Stimulated activated effector memory CD8-positive, alpha-beta T cell treated with anti-CD3 and anti-CD28 coated beads, Interleukin-12 subunit alpha, Interleukin-12 subunit beta, amount 100 ng/mL, for 72 hours (primary cell): ENCODE measurements around the gene NXPH3.

Source experiments
- ATAC-seq: fragments of 150-1000 bp; cut with Tn5 transposase; 2 replicates; pipeline ENCODE4 v1.10.0; 2021
- DNase-seq, 2 donors: peaks; one replicate each; pipeline ENCODE4 v3.0.0; 2021 to 2022; ENCODE audit warnings: low spot score in 2 of 2
- H3K27ac Mint-ChIP-seq: one replicate; pipeline ENCODE4 v1.8.0; 2022; ENCODE audit warnings: mild to moderate bottlenecking, mixed read lengths
- H3K36me3 Mint-ChIP-seq: one replicate; pipeline ENCODE4 v1.8.0; 2022; ENCODE audit warnings: mild to moderate bottlenecking, mixed read lengths
- H3K4me1 Mint-ChIP-seq: one replicate; pipeline ENCODE4 v1.8.0; 2022; ENCODE audit warnings: mixed read lengths
- H3K4me3 Mint-ChIP-seq: one replicate; pipeline ENCODE4 v1.8.0; 2022; ENCODE audit warnings: mild to moderate bottlenecking, mixed read lengths
- H3K9me3 Mint-ChIP-seq: one replicate; pipeline ENCODE4 v1.8.0; 2022; ENCODE audit warnings: mixed read lengths

Gene NXPH3

DNA sequence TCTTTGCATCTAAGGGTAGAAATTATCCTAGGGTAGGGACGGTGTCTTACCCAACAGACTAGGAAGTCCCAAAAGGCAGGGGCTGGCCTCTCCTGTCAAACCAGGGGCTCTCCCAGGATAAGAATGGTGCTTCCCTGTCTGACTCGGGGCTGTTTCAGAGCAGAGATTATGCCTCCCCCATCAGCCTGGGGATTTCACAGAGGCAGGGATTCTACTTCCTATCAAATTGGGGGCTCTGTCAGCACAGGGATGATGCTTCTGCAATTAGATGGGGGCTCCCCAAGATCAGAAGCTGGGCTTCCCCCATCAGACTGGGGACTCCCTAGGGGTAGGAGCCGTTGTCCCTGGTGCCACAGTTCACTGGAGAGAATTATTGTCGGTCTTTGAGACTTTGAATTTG lies 2.3 kb downstream of the NXPH3 start:
- ATAC-seq (no peak), DNase-seq (no peak)
- H3K4me3 Mint-ChIP-seq, result no peak overlapping the region
- no peaks in the 10 kb centered on the region for H3K36me3 Mint-ChIP-seq
- H3K27ac Mint-ChIP-seq, result no peak overlapping the region
- H3K4me1 Mint-ChIP-seq, result peaks cover 11% of the 10 kb centered on the region
- H3K9me3 Mint-ChIP-seq, result no peaks in the 10 kb centered on the region

DNA sequence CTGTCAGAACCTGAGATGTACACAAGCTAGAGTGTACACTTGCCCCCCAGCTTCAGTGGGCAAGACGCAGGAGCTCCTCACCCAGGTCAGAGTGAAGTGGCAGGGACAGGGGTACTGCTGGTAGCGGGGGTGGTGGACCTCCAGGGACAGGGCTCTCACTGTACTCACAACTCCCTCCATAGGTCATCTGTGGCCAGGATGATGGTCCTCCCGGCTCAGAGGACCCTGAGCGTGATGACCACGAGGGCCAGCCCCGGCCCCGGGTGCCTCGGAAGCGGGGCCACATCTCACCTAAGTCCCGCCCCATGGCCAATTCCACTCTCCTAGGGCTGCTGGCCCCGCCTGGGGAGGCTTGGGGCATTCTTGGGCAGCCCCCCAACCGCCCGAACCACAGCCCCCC lies 2.7 kb downstream of the NXPH3 start:
- ATAC-seq (no peak), DNase-seq (no peak)
- Mint-ChIP-seq H3K4me1 (peaks cover 11% of the 10 kb centered on the region), H3K4me3 (no peak overlapping the region), H3K9me3 (no peaks in the 10 kb centered on the region), H3K36me3 (no peaks in the 10 kb centered on the region), H3K27ac (no peak overlapping the region)

DNA sequence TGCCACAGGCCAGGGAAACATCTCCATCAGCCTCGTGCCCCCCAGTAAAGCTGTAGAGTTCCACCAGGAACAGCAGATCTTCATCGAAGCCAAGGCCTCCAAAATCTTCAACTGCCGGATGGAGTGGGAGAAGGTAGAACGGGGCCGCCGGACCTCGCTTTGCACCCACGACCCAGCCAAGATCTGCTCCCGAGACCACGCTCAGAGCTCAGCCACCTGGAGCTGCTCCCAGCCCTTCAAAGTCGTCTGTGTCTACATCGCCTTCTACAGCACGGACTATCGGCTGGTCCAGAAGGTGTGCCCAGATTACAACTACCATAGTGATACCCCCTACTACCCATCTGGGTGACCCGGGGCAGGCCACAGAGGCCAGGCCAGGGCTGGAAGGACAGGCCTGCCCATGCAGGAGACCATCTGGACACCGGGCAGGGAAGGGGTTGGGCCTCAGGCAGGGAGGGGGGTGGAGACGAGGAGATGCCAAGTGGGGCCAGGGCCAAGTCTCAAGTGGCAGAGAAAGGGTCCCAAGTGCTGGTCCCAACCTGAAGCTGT lies 3.4 kb downstream of the NXPH3 start:
- Mint-ChIP-seq H3K9me3 (no peaks in the 10 kb centered on the region), H3K4me1 (peaks cover 11% of the 10 kb centered on the region), H3K4me3 (no peak overlapping the region), H3K36me3 (no peaks in the 10 kb centered on the region), H3K27ac (no peak overlapping the region)
- DNase-seq, result no peak
- ATAC-seq, result no peak

DNA sequence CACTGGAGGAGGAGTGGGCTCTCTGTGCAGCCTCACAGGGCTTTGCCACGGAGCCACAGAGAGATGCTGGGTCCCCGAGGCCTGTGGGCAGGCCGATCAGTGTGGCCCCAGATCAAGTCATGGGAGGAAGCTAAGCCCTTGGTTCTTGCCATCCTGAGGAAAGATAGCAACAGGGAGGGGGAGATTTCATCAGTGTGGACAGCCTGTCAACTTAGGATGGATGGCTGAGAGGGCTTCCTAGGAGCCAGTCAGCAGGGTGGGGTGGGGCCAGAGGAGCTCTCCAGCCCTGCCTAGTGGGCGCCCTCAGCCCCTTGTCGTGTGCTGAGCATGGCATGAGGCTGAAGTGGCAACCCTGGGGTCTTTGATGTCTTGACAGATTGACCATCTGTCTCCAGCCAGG lies 3.9 kb downstream of the NXPH3 start:
- H3K27ac Mint-ChIP-seq, result no peak overlapping the region
- no peaks in the 10 kb centered on the region for H3K36me3 Mint-ChIP-seq
- DNase-seq (no peak), ATAC-seq (no peak)
- H3K4me3 Mint-ChIP-seq, result no peak overlapping the region
- H3K4me1 Mint-ChIP-seq, result peaks cover 11% of the 10 kb centered on the region
- H3K9me3 Mint-ChIP-seq, result no peaks in the 10 kb centered on the region

DNA sequence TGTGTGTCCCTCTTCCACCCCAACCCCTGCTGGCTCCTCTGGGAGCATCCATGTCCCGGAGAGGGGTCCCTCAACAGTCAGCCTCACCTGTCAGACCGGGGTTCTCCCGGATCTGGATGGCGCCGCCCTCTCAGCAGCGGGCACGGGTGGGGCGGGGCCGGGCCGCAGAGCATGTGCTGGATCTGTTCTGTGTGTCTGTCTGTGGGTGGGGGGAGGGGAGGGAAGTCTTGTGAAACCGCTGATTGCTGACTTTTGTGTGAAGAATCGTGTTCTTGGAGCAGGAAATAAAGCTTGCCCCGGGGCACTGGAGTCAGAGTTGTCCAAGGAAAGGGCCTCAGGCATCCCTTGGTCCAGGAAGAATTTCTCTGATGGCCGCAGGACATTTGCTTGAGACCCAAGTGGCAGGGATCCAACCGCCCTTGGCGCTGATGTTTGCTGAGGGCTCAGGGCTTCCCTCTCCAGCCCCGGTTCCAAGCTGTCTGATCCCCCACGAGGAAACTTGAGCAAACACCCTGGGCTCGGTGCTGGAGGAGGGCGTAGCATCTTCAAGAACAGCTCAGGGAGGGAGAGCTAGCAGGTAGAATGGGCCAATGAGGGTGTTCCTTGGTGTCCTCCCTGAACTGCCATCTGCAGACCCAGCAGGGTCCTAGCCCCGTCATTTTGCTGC lies 4.5 kb downstream of the NXPH3 start:
- no peak for DNase-seq
- Mint-ChIP-seq H3K9me3 (no peaks in the 10 kb centered on the region), H3K4me1 (peaks cover 8% of the 10 kb centered on the region), H3K27ac (no peak overlapping the region), H3K4me3 (no peak overlapping the region), H3K36me3 (no peaks in the 10 kb centered on the region)
- no peak for ATAC-seq

DNA sequence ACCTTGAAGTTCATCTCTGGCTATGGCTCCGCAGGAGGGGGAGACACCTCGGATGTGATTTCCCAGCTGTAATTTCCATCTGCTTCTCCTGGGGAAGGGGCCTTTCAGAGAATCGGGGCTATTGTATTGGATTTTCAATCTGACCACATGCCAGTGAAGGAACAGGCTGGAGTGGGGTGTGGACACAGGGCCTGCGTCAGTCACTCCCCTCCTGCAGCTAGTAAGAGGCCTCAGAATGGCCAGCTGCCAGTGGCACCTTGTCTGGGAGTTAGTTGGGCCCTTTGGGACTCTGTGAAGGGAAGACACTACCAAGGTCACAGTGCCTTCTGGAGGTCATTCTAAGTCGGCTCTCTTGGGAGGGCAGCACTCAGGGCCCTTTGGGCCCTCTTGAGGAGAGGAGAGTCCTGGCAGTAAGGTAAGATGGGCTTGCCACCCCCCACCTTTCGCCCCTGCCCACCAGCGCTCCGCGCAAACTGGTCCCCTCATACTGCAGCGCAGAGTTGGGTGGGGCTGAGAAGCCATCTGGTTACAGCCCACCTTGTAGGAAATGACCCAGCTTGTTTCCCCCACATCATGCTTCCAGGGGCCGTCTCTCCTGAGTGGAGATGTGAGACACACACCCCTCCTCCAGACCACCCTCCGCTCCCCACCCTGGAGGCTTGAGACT lies 5.4 kb downstream of the NXPH3 start:
- ATAC-seq, result no peak
- H3K9me3 Mint-ChIP-seq, result no peaks in the 10 kb centered on the region
- DNase-seq, result no peak
- no peak overlapping the region for H3K27ac Mint-ChIP-seq
- H3K4me1 Mint-ChIP-seq, result peaks cover 6% of the 10 kb centered on the region
- no peaks in the 10 kb centered on the region for H3K36me3 Mint-ChIP-seq
- H3K4me3 Mint-ChIP-seq, result no peak overlapping the region

DNA sequence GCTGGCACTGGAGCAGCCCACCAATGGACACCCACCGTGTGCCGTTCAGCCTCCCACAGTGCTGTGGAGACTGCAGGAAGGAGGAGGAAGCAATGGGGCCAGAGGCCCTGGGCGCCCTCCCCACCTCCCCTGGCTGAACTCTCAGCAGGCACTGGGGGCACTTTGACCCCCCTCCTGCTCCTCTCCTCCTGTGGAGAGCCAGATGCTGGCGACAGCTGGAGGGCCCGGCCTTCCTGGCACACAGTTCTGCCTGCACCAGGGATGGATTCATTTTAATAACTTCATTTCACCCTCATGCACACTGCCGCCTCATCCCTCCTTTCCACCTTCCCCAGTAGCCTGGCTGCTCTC lies 6.0 kb downstream of the NXPH3 start:
- peaks cover 6% of the 10 kb centered on the region for H3K4me1 Mint-ChIP-seq
- H3K9me3 Mint-ChIP-seq, result no peaks in the 10 kb centered on the region
- no peaks in the 10 kb centered on the region for H3K36me3 Mint-ChIP-seq
- peak overlapping the region; percentile 77 for H3K27ac Mint-ChIP-seq
- H3K4me3 Mint-ChIP-seq, result no peak overlapping the region
- DNase-seq, result no peak
- ATAC-seq, result no peak

DNA sequence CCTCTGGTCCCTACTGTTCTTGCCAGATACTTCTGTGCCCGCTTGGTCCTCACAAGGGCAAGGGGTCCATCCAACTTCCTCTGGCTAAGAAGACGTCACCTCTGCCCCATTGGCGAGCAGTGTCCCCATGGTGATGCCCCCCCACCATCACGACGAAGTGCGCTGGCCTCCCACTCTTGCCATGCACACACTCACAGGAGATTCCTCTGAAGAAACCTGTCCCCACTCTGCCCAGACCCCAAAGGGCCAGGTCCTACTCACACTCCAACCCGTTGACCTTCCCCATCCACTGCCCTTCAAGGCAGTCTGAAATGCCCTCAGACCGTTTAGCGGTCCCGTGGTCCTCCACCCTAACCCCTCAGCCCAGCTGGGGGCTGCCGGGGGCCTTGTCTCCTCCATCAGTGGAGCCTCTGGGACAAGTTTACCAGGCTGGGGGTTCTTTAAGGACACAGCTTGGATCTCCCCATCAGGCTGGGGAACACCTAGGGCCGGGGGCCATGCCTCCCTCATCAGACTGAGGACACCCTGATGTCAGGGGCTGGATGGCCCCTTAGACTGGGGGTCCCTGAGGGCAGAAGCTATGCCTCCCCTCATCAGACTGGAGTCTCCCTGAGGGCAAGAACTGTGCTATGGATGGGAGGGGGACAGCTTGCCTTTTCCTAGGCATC lies 6.5 kb downstream of the NXPH3 start:
- ATAC-seq, result no peak
- DNase-seq, result no peak
- peak overlapping the region; percentile 77 for H3K27ac Mint-ChIP-seq
- H3K4me1 Mint-ChIP-seq, result peaks cover under 1% of the 10 kb centered on the region
- no peak overlapping the region for H3K4me3 Mint-ChIP-seq
- no peaks in the 10 kb centered on the region for H3K36me3 Mint-ChIP-seq
- H3K9me3 Mint-ChIP-seq, result no peaks in the 10 kb centered on the region

DNA sequence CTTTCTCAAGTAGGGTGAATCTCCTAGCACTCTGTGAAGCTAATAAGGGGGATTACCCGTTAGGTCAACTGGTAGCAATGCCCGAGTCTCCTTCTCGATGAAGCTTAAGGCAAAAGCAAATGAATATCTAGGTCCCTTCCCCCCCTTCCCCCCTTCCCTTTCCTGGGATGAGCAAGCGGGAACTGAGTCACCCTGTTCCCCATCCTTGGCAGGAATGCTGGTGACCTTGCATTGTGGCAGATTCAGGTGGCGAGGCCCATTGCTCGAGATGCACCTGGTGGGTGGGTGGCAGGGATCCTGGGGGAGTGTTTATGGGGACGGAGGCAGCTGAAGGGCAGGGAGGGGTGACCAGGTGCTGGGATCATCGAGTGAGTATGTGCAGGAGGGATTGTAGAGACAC lies 7.1 kb downstream of the NXPH3 start:
- Mint-ChIP-seq H3K9me3 (no peaks in the 10 kb centered on the region), H3K27ac (no peak overlapping the region), H3K36me3 (no peaks in the 10 kb centered on the region), H3K4me3 (no peak overlapping the region), H3K4me1 (no peaks in the 10 kb centered on the region)
- DNase-seq, result no peak
- ATAC-seq, result no peak

DNA sequence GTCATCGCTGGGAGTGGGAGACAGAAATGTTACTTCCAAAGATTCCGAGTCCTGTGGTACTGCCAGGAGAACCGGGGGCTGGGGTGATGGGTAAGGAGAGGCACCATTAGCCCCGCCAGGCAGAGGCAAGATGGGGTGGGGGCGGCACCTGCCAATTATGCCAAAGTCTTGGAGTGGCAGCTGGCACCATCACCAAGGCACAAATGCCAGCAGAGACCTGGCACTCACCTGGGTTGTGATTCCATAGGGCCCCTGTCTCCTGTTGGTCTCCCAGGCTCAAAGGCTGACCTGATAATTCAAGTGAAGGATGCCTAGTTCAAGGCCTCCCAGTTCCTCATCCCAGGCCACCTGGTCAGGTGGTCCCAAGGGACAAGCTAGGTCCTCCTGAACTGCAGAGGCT lies 7.6 kb downstream of the NXPH3 start:
- ATAC-seq (no peak), DNase-seq (no peak)
- H3K36me3 Mint-ChIP-seq, result no peaks in the 10 kb centered on the region
- no peak overlapping the region for H3K27ac Mint-ChIP-seq
- H3K4me3 Mint-ChIP-seq, result no peak overlapping the region
- H3K9me3 Mint-ChIP-seq, result no peaks in the 10 kb centered on the region
- no peaks in the 10 kb centered on the region for H3K4me1 Mint-ChIP-seq

DNA sequence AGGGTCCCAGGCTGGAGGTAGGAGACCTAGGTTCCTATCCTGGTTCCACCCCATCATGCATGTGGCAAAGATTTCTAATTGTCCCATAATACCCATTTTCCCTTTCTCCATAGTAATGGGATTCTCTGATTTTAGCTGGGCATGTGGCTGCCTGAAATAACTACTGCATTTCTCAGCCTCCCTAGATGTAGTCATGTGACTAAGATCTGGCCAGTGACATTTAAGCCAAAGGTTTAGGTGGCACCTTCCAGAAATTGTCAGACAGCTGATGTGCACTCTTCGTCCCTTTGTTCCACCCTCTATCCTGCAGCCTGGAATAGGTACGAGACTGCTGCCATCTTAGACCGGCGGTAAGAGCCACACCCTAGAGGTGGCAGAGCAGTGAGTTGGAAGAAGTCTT lies 8.2 kb downstream of the NXPH3 start:
- H3K4me3 Mint-ChIP-seq, result no peak overlapping the region
- no peaks in the 10 kb centered on the region for H3K9me3 Mint-ChIP-seq
- no peak overlapping the region for H3K27ac Mint-ChIP-seq
- DNase-seq, result no peak
- H3K4me1 Mint-ChIP-seq, result no peaks in the 10 kb centered on the region
- ATAC-seq, result no peak
- H3K36me3 Mint-ChIP-seq, result no peaks in the 10 kb centered on the region

DNA sequence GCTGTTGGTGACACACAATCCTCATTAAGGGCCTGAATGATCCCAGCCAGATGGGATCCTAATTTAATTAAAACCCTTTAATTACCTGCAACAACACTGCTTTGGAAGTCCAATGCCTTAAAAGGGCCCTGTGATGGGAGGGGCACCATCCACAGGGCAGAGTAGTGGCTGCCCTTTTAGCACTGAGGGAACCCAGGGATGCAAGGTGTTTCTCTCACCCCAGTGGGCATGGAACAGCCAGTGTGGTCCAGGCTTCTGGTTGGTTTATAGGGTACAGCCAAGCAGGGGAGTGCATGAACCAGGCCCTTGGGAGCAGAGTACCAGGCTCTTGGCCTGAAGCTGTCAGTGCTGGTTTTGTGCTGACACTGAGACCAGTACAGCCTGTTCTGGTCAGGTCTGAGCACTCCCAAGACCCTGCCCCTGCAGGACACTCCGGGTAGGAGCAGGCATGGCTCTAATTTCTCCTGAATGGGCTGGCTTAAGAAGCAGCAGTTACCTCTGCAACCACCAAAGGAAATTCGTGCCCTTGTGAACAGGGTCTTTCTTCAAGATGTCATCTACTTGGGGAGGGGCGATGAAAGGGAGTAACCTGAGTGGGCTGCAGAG lies 9.9 kb downstream of the NXPH3 start:
- H3K36me3 Mint-ChIP-seq, result no peaks in the 10 kb centered on the region
- no peak overlapping the region for H3K4me3 Mint-ChIP-seq
- H3K9me3 Mint-ChIP-seq, result no peaks in the 10 kb centered on the region
- DNase-seq, result no peak
- H3K4me1 Mint-ChIP-seq, result no peaks in the 10 kb centered on the region
- H3K27ac Mint-ChIP-seq, result no peak overlapping the region
- no peak for ATAC-seq

DNA sequence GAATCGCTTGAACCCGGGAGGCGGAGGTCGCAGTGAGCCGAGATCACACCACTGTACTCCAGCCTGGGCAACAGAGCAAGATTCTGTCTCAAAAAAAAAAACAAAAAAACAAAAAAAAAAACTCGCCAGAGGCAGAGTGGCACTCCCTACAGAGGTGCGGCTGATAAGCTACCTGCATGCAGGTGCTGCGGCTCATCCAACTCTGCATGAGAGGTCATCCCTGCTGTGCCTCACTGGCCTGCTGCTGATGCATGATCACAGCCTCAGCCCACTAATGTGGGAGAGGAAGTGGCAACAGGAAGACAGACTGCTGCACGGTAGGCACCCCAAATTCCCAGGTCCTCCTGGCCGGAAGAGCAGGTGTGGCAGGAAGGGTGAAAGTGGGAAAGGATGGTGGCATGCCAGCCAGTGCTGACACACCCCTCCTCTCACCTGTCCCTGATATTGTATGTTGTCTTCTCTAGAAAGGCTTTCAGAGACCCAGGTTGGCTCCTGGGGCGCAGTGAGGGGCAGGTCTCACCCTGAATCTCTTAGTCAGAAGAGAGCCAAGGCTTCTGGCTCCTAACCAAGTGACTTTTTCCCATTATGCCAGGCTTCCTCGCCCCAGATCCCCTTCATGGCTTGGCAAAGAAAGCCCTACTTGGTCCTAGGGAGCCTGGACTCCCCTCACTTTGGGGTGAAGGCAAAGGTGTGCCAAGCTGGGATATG lies 11.8 kb downstream of the NXPH3 start:
- H3K36me3 Mint-ChIP-seq, result peaks cover 6% of the 10 kb centered on the region
- H3K9me3 Mint-ChIP-seq, result no peaks in the 10 kb centered on the region
- ATAC-seq (no peak), DNase-seq (no peak)
- H3K4me1 Mint-ChIP-seq, result no peaks in the 10 kb centered on the region
- H3K27ac Mint-ChIP-seq, result no peak overlapping the region
- H3K4me3 Mint-ChIP-seq, result no peak overlapping the region

DNA sequence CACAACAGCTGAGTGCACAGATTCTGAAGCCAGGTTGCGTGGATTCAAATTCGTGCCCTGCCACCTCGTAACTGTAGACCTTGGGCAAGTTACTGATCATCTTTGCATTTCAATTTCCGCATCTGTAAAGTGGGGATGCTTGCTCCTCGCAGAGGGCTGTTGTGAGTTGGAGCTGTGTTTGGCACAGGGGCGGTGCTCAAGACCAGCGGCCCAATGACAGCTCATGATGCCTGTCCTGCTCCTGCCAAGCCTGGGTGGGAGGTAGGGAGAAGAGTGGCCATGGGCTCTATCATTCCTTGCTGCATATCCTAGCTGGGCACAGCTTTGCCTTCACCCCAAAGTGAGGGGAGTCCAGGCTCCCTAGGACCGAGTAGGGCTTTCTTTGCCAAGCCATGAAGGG lies 12.6 kb downstream of the NXPH3 start:
- Mint-ChIP-seq H3K4me1 (no peaks in the 10 kb centered on the region), H3K36me3 (peaks cover 14% of the 10 kb centered on the region), H3K27ac (peak overlapping the region; percentile 23), H3K4me3 (no peak overlapping the region), H3K9me3 (no peaks in the 10 kb centered on the region)
- DNase-seq, result no peak
- ATAC-seq, result no peak
